ENCODE measurements around the gene CRYZL1. TPM values are rescaled to one million over a fixed set of nuclear protein-coding genes. Genes with fewer than 3 reads are reported as not detected.

The CRYZL1 gene
- total RNA-seq, 1 experiment from 2014 or later: 10.2 TPM

Other genes starting within 250 kb of the CRYZL1 start
- gene IFNGR2, start 238.3 kb downstream of the CRYZL1 start, total RNA-seq (2014; rRNA removed; shearing (Covaris generic); ENCODE audit: low replicate concordance): 90.9 and 93.7 TPM in 2 replicates
- gene TMEM50B, start 161.8 kb downstream of the CRYZL1 start, total RNA-seq (2014; rRNA removed; shearing (Covaris generic); ENCODE audit: low replicate concordance): 27.1 and 39.7 TPM in 2 replicates
- not detected in 2 replicates for gene DNAJC28, start 150.0 kb downstream of the CRYZL1 start, total RNA-seq (2014; rRNA removed; shearing (Covaris generic); ENCODE audit: low replicate concordance)
- gene GART, start 99.6 kb downstream of the CRYZL1 start, total RNA-seq (2014; rRNA removed; shearing (Covaris generic); ENCODE audit: low replicate concordance): 20.9 and 37.4 TPM in 2 replicates
- 66.6 and 409 TPM in 2 replicates for gene SON, start 98.7 kb downstream of the CRYZL1 start, total RNA-seq (2014; rRNA removed; shearing (Covaris generic); ENCODE audit: low replicate concordance)
- 44.7 and 63.5 TPM in 2 replicates for gene DONSON, start 53.1 kb downstream of the CRYZL1 start, total RNA-seq (2014; rRNA removed; shearing (Covaris generic); ENCODE audit: low replicate concordance)
- 21.6 and 36.1 TPM in 2 replicates for gene ITSN1, start 760 bp upstream of the CRYZL1 start, total RNA-seq (2014; rRNA removed; shearing (Covaris generic); ENCODE audit: low replicate concordance)